ENCODE data around the gene IRF5. TPM values are rescaled to one million over a fixed set of nuclear protein-coding genes. Genes with fewer than 3 reads are reported as not detected.

The IRF5 gene
- total and polyA plus RNA-seq, 10 of the 15 experiments (the other 5 are each of a cell fraction or from before 2014, with no cell fraction given) = 5.4 to 90.3 (median 61.7) TPM

- H3K9ac ChIP-seq (ENCODE audit: control insufficient read depth, insufficient read depth, low read length) = no peak overlapping the region
- ChIA-PET SMC1A (ENCODE audit: uncharacterized antibody, unreplicated experiment) (interaction anchor here (1.1 to 1.5 kb wide), 3 partner anchors 15 to 55 kb away, joined by 3 to 5 read pairs (median 3); no protein-coding TSS in a partner anchor), CTCF (interaction anchor here (1.5 kb wide), 1 partner anchor 19 kb away, joined by 3 read pairs; no protein-coding TSS in a partner anchor), POLR2A (interaction anchor here (0.6 kb wide), 1 partner anchor 9 kb away, joined by 3 read pairs; no protein-coding TSS in a partner anchor), RAD21 (ENCODE audit: unreplicated experiment) (interaction anchor here (1.2 kb wide), 1 partner anchor 20 kb away, joined by 3 read pairs; no protein-coding TSS in a partner anchor)
- H3K27ac ChIP-seq (ENCODE audit: control insufficient read depth, insufficient read depth) = no peak overlapping the region
- WGBS (ENCODE audit: insufficient coverage, insufficient replicate concordance, low lambda C conversion rate, missing lambda C conversion rate) = 72% methylated on average over 13 of the region's 13 CpGs
- no peaks in the 10 kb centered on the region for H3K27me3 ChIP-seq (replicated peaks in 1 of 2; ENCODE audit: control insufficient read depth in 2 of 2, insufficient read depth in 2 of 2, low read length in 1 of 2)
- no peak overlapping the region for H3K4me2 ChIP-seq (ENCODE audit: control insufficient read depth, insufficient read depth)
- H3K79me2 ChIP-seq (ENCODE audit: control insufficient read depth, insufficient read depth, low read length) = no peaks in the 10 kb centered on the region
- TF ChIP-seq E2F8 (IDR thresholded peaks at IDR 0.05; ENCODE audit: low read depth, partially characterized antibody) (no peak), BHLHE40 (IDR thresholded peaks at IDR 0.05; ENCODE audit: borderline replicate concordance in 1 of 2, low read depth in 2 of 2, low read length in 1 of 2) (no peak), ZNF24 (IDR thresholded peaks at IDR 0.05) (no peak), IRF5 (IDR thresholded peaks at IDR 0.05; ENCODE audit: borderline replicate concordance) (no peak), ZBED1 (IDR thresholded peaks at IDR 0.05; ENCODE audit: borderline replicate concordance) (no peak), EED (IDR thresholded peaks at IDR 0.05; ENCODE audit: low read depth) (no peak), PKNOX1 (IDR thresholded peaks at IDR 0.05) (no peak)
- H3K4me1 ChIP-seq (ENCODE audit: control insufficient read depth, insufficient read depth, low read length) = no peaks in the 10 kb centered on the region
- intact Hi-C loops (cut with micrococcal nuclease; ENCODE audit: unreplicated experiment) = no loop called here
- ATAC-seq = no peak
- no peak for FAIRE-seq
- in situ Hi-C loops (cut with MboI) = no loop called here
- no peaks in the 10 kb centered on the region for H3K36me3 ChIP-seq (ENCODE audit: control insufficient read depth in 2 of 2, insufficient read depth in 2 of 2, low read length in 1 of 2)
- no peaks in the 10 kb centered on the region for H4K20me1 ChIP-seq (ENCODE audit: control insufficient read depth, insufficient read depth)
- no peak overlapping the region for H3K4me3 ChIP-seq
- H2AFZ ChIP-seq (ENCODE audit: control insufficient read depth, low read depth, low read length) = no peak overlapping the region
- DNase-seq (ENCODE audit: low read depth, low spot score) = no peak
- BruUV-seq (replicated peaks) = no TSS peak
- H3K9me3 ChIP-seq (replicated peaks; ENCODE audit: control insufficient read depth, insufficient read depth, low read length) = no peaks in the 10 kb centered on the region
Measured at GRCh38 chr7:128920913-128921582, 16.7 kb upstream of the IRF5 start.
